Mucosa of descending colon (tissue), 3 donors: Measurements from ENCODE around the gene LATS2. TPM values are rescaled to one million over a fixed set of nuclear protein-coding genes. Genes with fewer than 3 reads are reported as not detected.

ENCODE experiments used
- ATAC-seq: fragments of 200-7000 bp; cut with Tn5 transposase; one replicate; pipeline ENCODE4 v1.9.1; 2020; ENCODE audit warnings: mild to moderate bottlenecking, moderate library complexity
- DNase-seq, 3 donors: peaks; one replicate each; pipeline ENCODE4 v3.0.0-alpha.2; 2020
- H3K36me3 ChIP-seq: fragments of 200-600 bp; one replicate; pipeline ENCODE4 v1.8.0; 2021; ENCODE audit warnings: low read depth, mild to moderate bottlenecking
- H3K4me1 ChIP-seq: fragments of 200-600 bp; one replicate; pipeline ENCODE4 v1.8.0; 2021; ENCODE audit warnings: low read depth, mild to moderate bottlenecking
- H3K4me3 ChIP-seq: fragments of 200-600 bp; one replicate; pipeline ENCODE4 v1.8.0; 2021; ENCODE audit warnings: mild to moderate bottlenecking
- H3K9me3 ChIP-seq: fragments of 200-600 bp; one replicate; pipeline ENCODE4 v1.8.0; 2021; ENCODE audit warnings: mild to moderate bottlenecking
- CTCF ChIP-seq: fragments of 200-600 bp; IDR thresholded peaks from one replicate; pipeline ENCODE4 v1.8.0; 2022; ENCODE audit warnings: antibody characterized with exemption, mild to moderate bottlenecking
- intact Hi-C, 2 donors: fragments of 100-400 bp; cut with DNase I in 1 of 2; cut with micrococcal nuclease in 1 of 2; formaldehyde crosslinking; loops; one replicate each; pipeline versions ENCODE4 v1.11.0 to v1.11.1; 2022; cut with DNase I, micrococcal nuclease
- total RNA-seq, 3 donors: library from RNA; stranded (reverse); fragmentation: NEBNext Ultra II Directional in 2 of 3; extraction: Animal tissue kit (Norgen Biotek cat#: 25700) in 2 of 3; gene quantifications; one replicate each; pipeline versions ENCODE4 v1.2.1 to v1.2.4, GENCODE V29; 2021 to 2023
- donor health status: DM: no; HTN: no; CAD: no; lungs with moderate emphysema.
- donor health status: DM: no; HTN: no; CAD: no.
- donor health status: DM: no; HTN: yes; CAD: no.

Gene LATS2
- total RNA-seq, 3 donors from 2014 or later: 9.1 to 25.9 (median 10.3) TPM

- Histone ChIP-seq H3K36me3 (no peaks in the 10 kb centered on the region), H3K9me3 (no peaks in the 10 kb centered on the region), H3K4me3 (no peak overlapping the region), H3K4me1 (no peaks in the 10 kb centered on the region)
- intact Hi-C loops: no loop called here
- DNase-seq (no peak), ATAC-seq (peak; percentile 53)
- TF ChIP-seq CTCF: no peak
These were observed 13.6 kb upstream of the LATS2 start for GRCh38 chr13:21075011-21075378.

- Histone ChIP-seq H3K4me1 (no peaks in the 10 kb centered on the region), H3K4me3 (no peak overlapping the region), H3K9me3 (no peaks in the 10 kb centered on the region), H3K36me3 (no peaks in the 10 kb centered on the region)
- intact Hi-C loops: no loop called here
- TF ChIP-seq CTCF: no peak
- ATAC-seq (peak; percentile 17), DNase-seq (no peak)
These were observed 13.2 kb upstream of the LATS2 start for GRCh38 chr13:21074546-21074945.

- no peaks in the 10 kb centered on the region for H3K9me3 ChIP-seq
- DNase-seq (no peak), ATAC-seq (no peak)
- H3K4me3 ChIP-seq: no peak overlapping the region
- intact Hi-C loops: no loop called here
- no peaks in the 10 kb centered on the region for H3K4me1 ChIP-seq
- no peaks in the 10 kb centered on the region for H3K36me3 ChIP-seq
- no peak for TF ChIP-seq CTCF
These were observed 10.5 kb upstream of the LATS2 start for GRCh38 chr13:21071924-21072323.

- no peak for ATAC-seq
- DNase-seq: no peak
- Histone ChIP-seq H3K36me3 (no peaks in the 10 kb centered on the region), H3K4me3 (no peak overlapping the region), H3K4me1 (no peaks in the 10 kb centered on the region), H3K9me3 (no peaks in the 10 kb centered on the region)
- intact Hi-C loops: no loop called here
- no peak for TF ChIP-seq CTCF
These were observed 9.6 kb upstream of the LATS2 start for GRCh38 chr13:21071015-21071414.

- intact Hi-C loops: no loop called here
These were observed 8.2 kb upstream of the LATS2 start for GRCh38 chr13:21069561-21070004.

More at GRCh38 chr13:21069561-21070004, 8.2 kb upstream of the LATS2 start:
- DNase-seq: no peak
- Histone ChIP-seq H3K4me1 (no peaks in the 10 kb centered on the region), H3K9me3 (no peaks in the 10 kb centered on the region), H3K4me3 (no peak overlapping the region), H3K36me3 (no peaks in the 10 kb centered on the region)
- no peak for TF ChIP-seq CTCF
- peak; percentile 36 for ATAC-seq
